ENCODE data around the gene CDH20. TPM values are rescaled to one million over a fixed set of nuclear protein-coding genes. Genes with fewer than 3 reads are reported as not detected.

Gene CDH20
- total RNA-seq, 2 experiments from 2014 or later, result not detected

DNA sequence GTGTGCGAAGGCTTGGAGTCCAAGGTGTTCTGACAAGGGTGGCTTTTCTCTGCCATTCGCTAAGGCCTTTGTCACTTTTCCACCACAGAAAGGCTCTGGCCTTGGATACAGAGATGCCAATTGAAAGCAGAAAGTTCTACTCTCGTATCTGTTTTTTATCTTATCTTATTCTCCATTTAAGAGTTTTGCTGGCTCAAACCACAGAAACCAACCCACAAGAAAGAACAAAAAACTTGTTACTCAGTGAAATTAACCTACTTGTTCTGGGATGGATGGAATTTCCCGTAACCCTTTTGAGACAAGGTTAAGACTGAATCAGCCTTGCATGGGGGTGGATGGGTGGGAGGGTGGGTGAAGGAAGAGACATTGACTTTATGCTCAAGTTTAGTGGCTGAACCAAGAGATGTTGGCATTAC is 221.7 kb downstream of the CDH20 start:
- H3K27ac Mint-ChIP-seq, result peak overlapping the region; percentile 60
- peak; percentile 32 for ATAC-seq
- POLR2A ChIA-PET, result no interaction called here

DNA sequence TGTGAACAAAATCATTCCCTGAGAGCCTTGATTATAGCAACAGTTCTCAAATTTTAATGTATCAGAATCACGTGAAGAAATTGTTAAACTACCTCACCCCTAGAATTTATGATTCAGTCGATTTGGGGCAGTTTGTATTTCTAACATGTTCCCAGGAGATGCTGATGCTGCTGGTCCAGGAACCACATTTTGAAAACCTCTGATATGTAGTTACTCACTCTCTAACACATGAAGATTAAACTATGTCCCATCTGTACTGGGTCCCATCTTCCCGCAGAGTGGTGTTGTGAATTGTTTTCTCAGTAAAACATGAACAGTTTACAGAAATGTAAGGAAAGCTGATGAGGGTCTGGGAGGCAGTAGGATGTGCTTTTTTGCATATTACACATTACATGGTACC is 223.1 kb downstream of the CDH20 start:
- peaks cover 4% of the 10 kb centered on the region for H3K4me1 Mint-ChIP-seq (ENCODE audit: low read depth)
- H3K36me3 Mint-ChIP-seq (ENCODE audit: low read depth), result no peaks in the 10 kb centered on the region
- no peak overlapping the region for H3K4me3 Mint-ChIP-seq
- no peak for DNase-seq
- ChIA-PET POLR2A (no interaction called here), CTCF (interaction anchor here (0.9 kb wide), 1 partner anchor 25 kb away, joined by 4 read pairs; no protein-coding TSS in a partner anchor)
- no peak overlapping the region for H3K27ac Mint-ChIP-seq
- TF ChIP-seq, protein P1, sequence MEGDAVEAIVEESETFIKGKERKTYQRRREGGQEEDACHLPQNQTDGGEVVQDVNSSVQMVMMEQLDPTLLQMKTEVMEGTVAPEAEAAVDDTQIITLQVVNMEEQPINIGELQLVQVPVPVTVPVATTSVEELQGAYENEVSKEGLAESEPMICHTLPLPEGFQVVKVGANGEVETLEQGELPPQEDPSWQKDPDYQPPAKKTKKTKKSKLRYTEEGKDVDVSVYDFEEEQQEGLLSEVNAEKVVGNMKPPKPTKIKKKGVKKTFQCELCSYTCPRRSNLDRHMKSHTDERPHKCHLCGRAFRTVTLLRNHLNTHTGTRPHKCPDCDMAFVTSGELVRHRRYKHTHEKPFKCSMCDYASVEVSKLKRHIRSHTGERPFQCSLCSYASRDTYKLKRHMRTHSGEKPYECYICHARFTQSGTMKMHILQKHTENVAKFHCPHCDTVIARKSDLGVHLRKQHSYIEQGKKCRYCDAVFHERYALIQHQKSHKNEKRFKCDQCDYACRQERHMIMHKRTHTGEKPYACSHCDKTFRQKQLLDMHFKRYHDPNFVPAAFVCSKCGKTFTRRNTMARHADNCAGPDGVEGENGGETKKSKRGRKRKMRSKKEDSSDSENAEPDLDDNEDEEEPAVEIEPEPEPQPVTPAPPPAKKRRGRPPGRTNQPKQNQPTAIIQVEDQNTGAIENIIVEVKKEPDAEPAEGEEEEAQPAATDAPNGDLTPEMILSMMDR (IDR thresholded peaks at IDR 0.05), result no peak
- peaks cover 2% of the 10 kb centered on the region for H3K27me3 Mint-ChIP-seq
- H3K9me3 Mint-ChIP-seq, result peaks cover 3% of the 10 kb centered on the region
- intact Hi-C loops (cut with micrococcal nuclease), result no loop called here
- no peak for ATAC-seq

More for the DNA sequence above, 221.7 kb downstream of the CDH20 start:
- peaks cover 2% of the 10 kb centered on the region for H3K27me3 Mint-ChIP-seq
- intact Hi-C loops (cut with micrococcal nuclease), result no loop called here
- TF ChIP-seq, protein P1 (IDR thresholded peaks at IDR 0.05), result no peak
- CTCF ChIA-PET, result no interaction called here
- DNase-seq, result no peak
- peaks cover 4% of the 10 kb centered on the region for H3K4me1 Mint-ChIP-seq (ENCODE audit: low read depth)
- no peaks in the 10 kb centered on the region for H3K36me3 Mint-ChIP-seq (ENCODE audit: low read depth)
- H3K9me3 Mint-ChIP-seq, result no peaks in the 10 kb centered on the region
- H3K4me3 Mint-ChIP-seq, result peak overlapping the region; percentile 65

DNA sequence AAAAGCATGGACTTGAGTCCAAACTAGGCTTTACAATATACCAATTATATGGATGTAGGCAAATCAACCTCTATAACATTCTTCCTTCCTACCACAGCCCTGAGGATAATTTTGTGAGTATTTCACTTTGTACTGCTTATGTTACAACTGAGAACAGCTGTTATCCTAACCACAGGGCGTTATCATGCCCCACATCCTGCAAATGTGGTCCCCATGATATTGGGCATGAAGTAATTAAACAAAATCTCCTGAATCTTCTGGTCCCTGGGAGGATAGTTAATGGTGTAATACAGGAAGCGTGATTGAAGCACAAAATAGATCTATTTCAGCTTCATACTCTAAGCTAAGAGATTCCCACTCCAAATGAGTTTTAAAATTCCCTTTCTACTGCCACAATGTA is 223.6 kb downstream of the CDH20 start:
- H3K9me3 Mint-ChIP-seq, result peaks cover 3% of the 10 kb centered on the region
- H3K27me3 Mint-ChIP-seq, result peaks cover 2% of the 10 kb centered on the region
- CTCF ChIA-PET, result no interaction called here
- DNase-seq (no peak), ATAC-seq (no peak)
- intact Hi-C loops (cut with micrococcal nuclease), result no loop called here
- no peak overlapping the region for H3K27ac Mint-ChIP-seq
- TF ChIP-seq, protein P1 (IDR thresholded peaks at IDR 0.05), result no peak
- POLR2A ChIA-PET, result no interaction called here
- H3K4me1 Mint-ChIP-seq (ENCODE audit: low read depth), result peaks cover 4% of the 10 kb centered on the region
- no peaks in the 10 kb centered on the region for H3K36me3 Mint-ChIP-seq (ENCODE audit: low read depth)
- H3K4me3 Mint-ChIP-seq, result no peak overlapping the region

DNA sequence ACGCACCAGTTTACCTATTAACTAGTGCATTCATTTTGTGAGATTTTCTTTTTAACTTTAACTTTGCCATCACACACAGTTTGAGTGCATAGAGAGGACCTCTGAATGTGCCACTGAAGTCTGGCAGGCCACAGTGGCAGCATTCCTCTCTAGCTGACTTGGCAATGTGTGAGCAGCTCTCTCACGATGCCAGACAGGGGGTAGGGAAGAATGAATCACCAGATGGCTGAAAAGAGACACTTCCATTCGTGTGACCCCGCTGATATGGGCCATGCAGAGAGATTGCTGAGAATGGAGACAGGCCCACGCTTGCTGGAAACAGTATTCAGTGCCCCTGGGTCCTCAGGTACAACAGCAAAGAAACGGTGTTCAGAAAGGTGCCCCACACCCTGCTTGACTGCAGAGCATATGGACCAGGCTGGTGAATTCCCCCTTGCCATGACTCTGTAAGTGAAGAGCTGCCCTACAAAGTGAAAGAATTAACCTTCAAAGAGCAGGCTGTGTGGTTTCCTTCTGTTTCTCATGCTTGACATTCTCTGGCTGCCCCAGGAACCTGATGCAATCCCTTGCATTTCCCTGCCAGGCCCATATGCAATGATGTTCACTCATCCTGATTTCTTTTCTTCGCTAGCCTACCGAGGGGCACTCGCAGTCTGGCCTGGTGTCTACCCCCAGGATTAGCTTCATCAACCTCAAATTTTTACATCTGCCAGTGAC is 236.1 kb downstream of the CDH20 start:
- Mint-ChIP-seq H3K4me1 (ENCODE audit: low read depth) (no peaks in the 10 kb centered on the region), H3K27me3 (peaks cover 20% of the 10 kb centered on the region), H3K4me3 (no peak overlapping the region), H3K9me3 (peaks cover 4% of the 10 kb centered on the region), H3K36me3 (ENCODE audit: low read depth) (no peaks in the 10 kb centered on the region), H3K27ac (no peak overlapping the region)
- intact Hi-C loops (cut with micrococcal nuclease), result no loop called here
- ChIA-PET POLR2A (interaction anchor here (0.5 kb wide), 1 partner anchor 16 kb away, joined by 3 read pairs; no protein-coding TSS in a partner anchor), CTCF (interaction anchor here (1.2 kb wide), 1 partner anchor 13 kb away, joined by 3 read pairs; no protein-coding TSS in a partner anchor)
- TF ChIP-seq, protein P1 (IDR thresholded peaks at IDR 0.05), result no peak
- DNase-seq, result peak; percentile 12
- peak; percentile 51 for ATAC-seq

DNA sequence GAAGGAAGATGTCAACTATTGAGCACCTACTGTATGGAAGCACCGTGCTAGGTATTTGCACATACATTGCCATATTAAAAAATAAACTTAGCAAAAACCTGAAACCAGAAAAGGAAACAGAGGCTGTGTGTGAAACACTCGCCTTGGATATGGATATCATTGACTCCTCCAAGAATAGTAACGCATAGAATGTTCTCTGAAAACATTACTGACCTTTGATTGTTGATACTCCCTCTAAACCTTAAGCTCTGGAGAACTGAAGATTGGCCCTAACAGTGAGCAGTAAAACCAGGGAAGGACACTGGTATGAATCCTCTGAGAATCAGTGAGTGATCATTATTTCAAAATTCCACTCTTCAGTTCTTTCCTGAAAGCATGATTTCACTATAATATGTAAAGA is 236.8 kb downstream of the CDH20 start:
- H3K4me3 Mint-ChIP-seq, result no peak overlapping the region
- intact Hi-C loops (cut with micrococcal nuclease), result no loop called here
- H3K27me3 Mint-ChIP-seq, result peaks cover 20% of the 10 kb centered on the region
- DNase-seq (no peak), ATAC-seq (no peak)
- H3K27ac Mint-ChIP-seq, result no peak overlapping the region
- H3K4me1 Mint-ChIP-seq (ENCODE audit: low read depth), result no peaks in the 10 kb centered on the region
- TF ChIP-seq, protein P1 (IDR thresholded peaks at IDR 0.05), result no peak
- H3K36me3 Mint-ChIP-seq (ENCODE audit: low read depth), result no peaks in the 10 kb centered on the region
- ChIA-PET CTCF (interaction anchor here (1.2 kb wide), 1 partner anchor 12 kb away, joined by 3 read pairs; no protein-coding TSS in a partner anchor), POLR2A (interaction anchor here (0.5 kb wide), 1 partner anchor 17 kb away, joined by 3 read pairs; no protein-coding TSS in a partner anchor)
- H3K9me3 Mint-ChIP-seq, result peaks cover 4% of the 10 kb centered on the region

Measured in activated CD8-positive, alpha-beta T cell treated with anti-CD3 and anti-CD28 coated beads for 36 hours (primary cell).